Mesendoderm (in vitro differentiated cells): Measurements from ENCODE around the gene RERG.

Source experiments
- DNase-seq: peaks from one replicate; pipeline ENCODE4 v3.0.0; 2013
- H2AK5ac ChIP-seq: 2 replicates; pipeline ENCODE4 v1.6.1; 2013; ENCODE audit warnings: low read length, inconsistent platforms
- H2BK120ac ChIP-seq: 2 replicates; pipeline ENCODE4 v1.6.1; 2013; ENCODE audit warnings: low read depth, mild to moderate bottlenecking, low read length, moderate library complexity, mixed read lengths
- H2BK15ac ChIP-seq: replicated peaks from 2 replicates; pipeline ENCODE4 v1.6.1; 2013; ENCODE audit warnings: low read depth, mild to moderate bottlenecking, moderate library complexity
- H2BK5ac ChIP-seq: 2 replicates; pipeline ENCODE4 v1.6.1; 2013; ENCODE audit warnings: low read length, inconsistent platforms
- H3K18ac ChIP-seq: 2 replicates; pipeline ENCODE4 v1.6.1; 2013; ENCODE audit warnings: mild to moderate bottlenecking, low read length, mixed read lengths
- H3K23ac ChIP-seq: one replicate; pipeline ENCODE4 v1.6.1; 2013; ENCODE audit warnings: low read length
- H3K27ac ChIP-seq: 2 replicates; pipeline ENCODE4 v1.5.1; 2013; ENCODE audit warnings: low read depth, mild to moderate bottlenecking, inconsistent platforms, low read length, moderate library complexity
- H3K27me3 ChIP-seq: 2 replicates; pipeline ENCODE4 v1.6.1; 2013; ENCODE audit warnings: low read length, control low read depth, mild to moderate bottlenecking, inconsistent platforms; ENCODE audit not compliant: insufficient read depth, poor library complexity
- H3K36me3 ChIP-seq: 2 replicates; pipeline ENCODE4 v1.6.1; 2013; ENCODE audit warnings: low read length, inconsistent platforms; ENCODE audit not compliant: control insufficient read depth, insufficient read depth
- H3K4ac ChIP-seq: one replicate; pipeline ENCODE4 v1.6.1; 2013; ENCODE audit warnings: low read depth, mild to moderate bottlenecking, low read length, moderate library complexity
- H3K4me1 ChIP-seq: 2 replicates; pipeline ENCODE4 v1.6.1; 2013; ENCODE audit warnings: low read depth, low read length, inconsistent platforms; ENCODE audit not compliant: control insufficient read depth
- H3K4me2 ChIP-seq: 2 replicates; pipeline ENCODE4 v1.6.1; 2013; ENCODE audit warnings: low read length
- H3K4me3 ChIP-seq: 2 replicates; pipeline ENCODE4 v1.5.1; 2013; ENCODE audit warnings: mild to moderate bottlenecking, low read length
- H3K56ac ChIP-seq: one replicate; pipeline ENCODE4 v1.6.1; 2013; ENCODE audit warnings: low read length
- H3K79me1 ChIP-seq: 2 replicates; pipeline ENCODE4 v1.6.1; 2013; ENCODE audit warnings: low read length, inconsistent platforms
- H3K79me2 ChIP-seq: 2 replicates; pipeline ENCODE4 v1.6.1; 2013; ENCODE audit warnings: mild to moderate bottlenecking, low read length; ENCODE audit not compliant: control insufficient read depth, insufficient read depth
- H3K9ac ChIP-seq: 2 replicates; pipeline ENCODE4 v1.6.1; 2013; ENCODE audit warnings: low read length, inconsistent platforms
- H4K5ac ChIP-seq: one replicate; pipeline ENCODE4 v1.6.1; 2013; ENCODE audit warnings: low read length
- H4K8ac ChIP-seq: one replicate; pipeline ENCODE4 v1.6.1; 2013; ENCODE audit warnings: low read depth, mild to moderate bottlenecking, control low read depth, low read length, moderate library complexity
- WGBS: extraction: QIAGEN DNeasy Blood & Tissue Kit; methylation state at CpG from one replicate; pipeline ENCODE4 v1.1.7; 2013; ENCODE audit warnings: low lambda C conversion rate, missing lambda C conversion rate; ENCODE audit not compliant: insufficient coverage; ENCODE audit errors: extremely low coverage; 5-methylcytosine and 5-hydroxymethylcytosine counted together

Gene RERG

GRCh38 chr12:15172060-15172822, 49.0 kb downstream of the RERG start:
- Histone ChIP-seq H2AK5ac (no peak overlapping the region), H3K4me3 (no peak overlapping the region), H3K4me1 (no peaks in the 10 kb centered on the region), H4K8ac (no peak overlapping the region), H3K18ac (no peak overlapping the region), H3K27ac (no peak overlapping the region), H2BK120ac (no peak overlapping the region), H3K9ac (no peak overlapping the region), H3K27me3 (no peaks in the 10 kb centered on the region), H2BK5ac (no peak overlapping the region), H2BK15ac (no peak overlapping the region), H3K23ac (no peak overlapping the region), H3K79me2 (no peaks in the 10 kb centered on the region), H3K36me3 (no peaks in the 10 kb centered on the region), H3K79me1 (no peaks in the 10 kb centered on the region), H4K5ac (no peak overlapping the region), H3K4me2 (no peak overlapping the region), H3K4ac (no peak overlapping the region), H3K56ac (no peak overlapping the region)
- WGBS, result no CpG with 5 or more reads among the region's 3 CpGs
- DNase-seq, result no peak

GRCh38 chr12:15171012-15171655, 50.1 kb downstream of the RERG start:
- DNase-seq, result peak; percentile 11

GRCh38 chr12:15168026-15168678, 53.1 kb downstream of the RERG start:
- no CpG with 5 or more reads among the region's 5 CpGs for WGBS
- H3K27me3 ChIP-seq, result no peaks in the 10 kb centered on the region
- no peaks in the 10 kb centered on the region for H3K79me2 ChIP-seq
- H3K4ac ChIP-seq, result no peak overlapping the region
- no peak overlapping the region for H2BK120ac ChIP-seq
- no peak overlapping the region for H3K27ac ChIP-seq
- H3K4me2 ChIP-seq, result no peak overlapping the region
- no peak for DNase-seq
- no peak overlapping the region for H3K4me3 ChIP-seq
- H2AK5ac ChIP-seq, result no peak overlapping the region
- H4K8ac ChIP-seq, result no peak overlapping the region
- H3K9ac ChIP-seq, result no peak overlapping the region
- H4K5ac ChIP-seq, result no peak overlapping the region
- no peak overlapping the region for H2BK5ac ChIP-seq
- peaks cover 2% of the 10 kb centered on the region for H3K4me1 ChIP-seq
- no peaks in the 10 kb centered on the region for H3K36me3 ChIP-seq
- no peak overlapping the region for H3K56ac ChIP-seq
- H3K18ac ChIP-seq, result no peak overlapping the region
- H3K79me1 ChIP-seq, result no peaks in the 10 kb centered on the region
- no peak overlapping the region for H3K23ac ChIP-seq
- H2BK15ac ChIP-seq, result no peak overlapping the region

More at GRCh38 chr12:15171012-15171655, 50.1 kb downstream of the RERG start:
- Histone ChIP-seq H3K36me3 (no peaks in the 10 kb centered on the region), H3K56ac (no peak overlapping the region), H3K4me2 (no peak overlapping the region), H2BK15ac (no peak overlapping the region), H3K27me3 (no peaks in the 10 kb centered on the region), H3K27ac (no peak overlapping the region), H3K9ac (no peak overlapping the region), H3K4me3 (no peak overlapping the region), H2AK5ac (no peak overlapping the region), H3K4me1 (no peaks in the 10 kb centered on the region), H3K4ac (no peak overlapping the region), H2BK120ac (no peak overlapping the region), H4K8ac (no peak overlapping the region), H3K18ac (no peak overlapping the region), H2BK5ac (no peak overlapping the region), H3K79me2 (no peaks in the 10 kb centered on the region), H3K23ac (no peak overlapping the region), H4K5ac (no peak overlapping the region), H3K79me1 (no peaks in the 10 kb centered on the region)
- no CpG with 5 or more reads among the region's 6 CpGs for WGBS

- Histone ChIP-seq H3K4me2 (no peak overlapping the region), H3K4me1 (peaks cover 2% of the 10 kb centered on the region), H3K27me3 (no peaks in the 10 kb centered on the region), H3K4ac (no peak overlapping the region), H3K18ac (peak overlapping the region; percentile 18), H3K36me3 (no peaks in the 10 kb centered on the region), H2AK5ac (no peak overlapping the region), H3K79me2 (no peaks in the 10 kb centered on the region), H3K23ac (no peak overlapping the region), H2BK120ac (no peak overlapping the region), H4K8ac (no peak overlapping the region), H3K27ac (no peak overlapping the region), H3K4me3 (no peak overlapping the region), H3K56ac (no peak overlapping the region), H3K79me1 (no peaks in the 10 kb centered on the region), H2BK15ac (no peak overlapping the region), H4K5ac (no peak overlapping the region), H3K9ac (no peak overlapping the region), H2BK5ac (no peak overlapping the region)
- WGBS, result no CpG with 5 or more reads among the region's 6 CpGs
- peak; percentile 66 for DNase-seq
Observed at GRCh38 chr12:15165012-15165659, 56.1 kb downstream of the RERG start.

GRCh38 chr12:15163030-15163976, 57.9 kb downstream of the RERG start:
- Histone ChIP-seq H3K36me3 (no peaks in the 10 kb centered on the region), H3K4me3 (no peak overlapping the region), H3K4ac (no peak overlapping the region), H2BK15ac (no peak overlapping the region), H3K9ac (no peak overlapping the region), H3K27me3 (no peaks in the 10 kb centered on the region), H3K79me1 (no peaks in the 10 kb centered on the region), H3K4me1 (peaks cover 2% of the 10 kb centered on the region), H3K23ac (no peak overlapping the region), H3K27ac (no peak overlapping the region), H2AK5ac (no peak overlapping the region), H4K8ac (no peak overlapping the region), H3K56ac (no peak overlapping the region), H3K18ac (no peak overlapping the region), H2BK5ac (no peak overlapping the region), H2BK120ac (no peak overlapping the region), H4K5ac (no peak overlapping the region), H3K79me2 (no peaks in the 10 kb centered on the region), H3K4me2 (no peak overlapping the region)
- peak; percentile 29 for DNase-seq
- WGBS, result no CpG with 5 or more reads among the region's 11 CpGs
